Memory B cell (primary cell): ENCODE measurements around the gene PRPF8.
"Not testable (repeated sequence)": the region's sequence is repeated elsewhere in the genome, so short reads cannot be mapped to it uniquely, and the experiment has no call there.

Experiments
- ATAC-seq: fragments of 150-1000 bp; cut with Tn5 transposase; 2 replicates; pipeline ENCODE4 v1.10.0; 2021; ENCODE audit warnings: low read depth, mild to moderate bottlenecking, moderate library complexity
- DNase-seq, 2 donors: peaks; one replicate each; pipeline ENCODE4 v3.0.0; 2022; ENCODE audit warnings: low spot score in 2 of 2
- H3K27ac Mint-ChIP-seq: one replicate; pipeline ENCODE4 v1.8.0; 2022; ENCODE audit warnings: mild to moderate bottlenecking, moderate library complexity, mixed read lengths
- H3K27me3 Mint-ChIP-seq: one replicate; pipeline ENCODE4 v1.8.0; 2022; ENCODE audit warnings: mixed read lengths
- H3K36me3 Mint-ChIP-seq: one replicate; pipeline ENCODE4 v1.8.0; 2022; ENCODE audit warnings: mild to moderate bottlenecking, mixed read lengths
- H3K4me1 Mint-ChIP-seq: one replicate; pipeline ENCODE4 v1.8.0; 2022; ENCODE audit warnings: mixed read lengths
- H3K4me3 Mint-ChIP-seq: one replicate; pipeline ENCODE4 v1.8.0; 2022; ENCODE audit warnings: mild to moderate bottlenecking, moderate library complexity, mixed read lengths
- H3K9me3 Mint-ChIP-seq: one replicate; pipeline ENCODE4 v1.8.0; 2022; ENCODE audit warnings: mixed read lengths

Gene PRPF8

DNA sequence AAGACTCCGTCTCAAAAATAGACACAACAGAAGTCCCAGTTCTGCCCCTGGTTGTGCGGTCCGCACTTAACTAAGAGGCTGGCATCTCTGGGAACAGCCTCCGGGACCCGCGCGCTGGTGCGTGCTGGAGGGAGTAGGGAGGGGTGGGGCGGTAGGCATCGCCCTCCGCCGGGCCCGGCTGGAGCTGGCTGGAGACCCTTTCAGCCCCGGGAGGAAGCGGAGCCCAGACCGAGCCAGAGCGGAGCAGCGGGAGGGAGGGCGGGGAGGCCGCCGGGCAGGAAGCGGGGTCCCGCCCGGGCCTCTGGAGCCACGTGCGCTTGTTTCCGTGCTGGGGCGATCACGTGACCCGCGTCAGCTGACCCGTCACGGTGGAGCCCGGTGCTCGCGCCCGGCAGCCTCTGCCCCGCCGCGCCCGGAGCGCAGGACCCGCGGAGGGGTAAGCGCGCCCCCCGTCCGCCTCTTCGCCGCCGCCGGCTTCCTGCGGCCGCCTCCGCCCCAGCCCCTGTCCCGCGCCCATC, 39.7 kb upstream of the PRPF8 start, which contains the start of gene WDR81:
Gene WDR81, plus strand, starts transcription at position 354 of the 518 bp plus-strand sequence. CDS start 256 bp downstream, outside the sequence.
- no peaks in the 10 kb centered on the region for H3K27me3 Mint-ChIP-seq
- peak within 1 kb of the TSS; percentile 82 for H3K4me3 Mint-ChIP-seq
- peaks cover 22% of the 10 kb centered on the region for H3K4me1 Mint-ChIP-seq
- ATAC-seq, result peak; percentile 74
- DNase-seq, result peak; percentile 78 to 79
- peak within 1 kb of the TSS; percentile 96 for H3K27ac Mint-ChIP-seq
- H3K36me3 Mint-ChIP-seq, result peaks cover 7% of the 10 kb centered on the region
- no peaks in the 10 kb centered on the region for H3K9me3 Mint-ChIP-seq

DNA sequence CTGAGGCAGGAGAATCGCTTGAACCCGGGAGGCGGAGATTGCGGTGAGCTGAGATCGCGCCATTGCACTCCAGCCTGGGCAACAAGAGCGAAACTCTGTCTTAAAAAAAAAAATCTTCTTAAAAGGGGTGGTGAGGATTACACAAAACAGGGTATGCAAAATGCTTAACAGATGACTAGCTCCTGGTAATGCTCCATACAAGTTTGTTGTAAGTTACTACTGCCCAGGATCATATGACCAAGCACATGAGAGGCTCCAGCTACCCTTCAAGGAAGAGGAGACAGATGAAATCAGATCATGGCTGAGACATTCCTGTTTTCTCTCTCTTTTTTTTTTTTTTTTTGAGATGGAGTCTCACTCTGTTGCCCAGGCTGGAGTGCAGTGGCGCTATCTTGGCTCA, 37.4 kb upstream of the PRPF8 start:
- not testable (repeated sequence) for H3K9me3 Mint-ChIP-seq, DNase-seq, H3K36me3 Mint-ChIP-seq, ATAC-seq, H3K27me3 Mint-ChIP-seq
- Mint-ChIP-seq H3K27ac (peak overlapping the region; percentile 96), H3K4me1 (peaks cover 25% of the 10 kb centered on the region), H3K4me3 (peak overlapping the region; percentile 24)

DNA sequence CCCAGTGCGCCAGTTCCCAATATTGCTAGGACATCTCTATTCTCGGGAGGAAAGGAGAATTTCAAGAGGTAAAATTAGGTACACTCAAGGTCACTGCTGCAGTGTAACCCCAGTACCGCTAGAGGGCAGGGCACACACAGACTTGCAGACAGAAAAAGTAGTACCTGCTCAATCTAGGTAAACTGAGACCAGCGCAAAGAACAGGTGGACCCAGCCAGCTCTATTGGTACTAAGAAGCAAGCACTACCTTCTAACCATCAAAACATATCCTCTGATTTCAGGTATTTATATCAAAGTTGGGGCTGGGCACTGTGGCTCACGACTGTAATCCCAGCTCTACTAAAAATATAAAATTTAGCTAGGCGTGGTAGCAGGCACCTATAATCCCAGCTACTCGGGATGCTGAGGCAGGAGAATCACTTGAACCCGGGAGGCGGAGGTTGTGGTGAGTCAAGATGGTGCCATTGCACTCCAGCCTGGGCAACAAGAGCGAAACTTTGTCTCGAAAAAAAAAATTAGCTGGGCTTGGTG, 36.3 kb upstream of the PRPF8 start:
- Mint-ChIP-seq H3K36me3 (peaks cover 2% of the 10 kb centered on the region), H3K9me3 (no peaks in the 10 kb centered on the region), H3K27me3 (no peaks in the 10 kb centered on the region), H3K27ac (peak overlapping the region; percentile 53), H3K4me3 (no peak overlapping the region), H3K4me1 (peaks cover 28% of the 10 kb centered on the region)
- DNase-seq, result peak; percentile 64 to 67
- ATAC-seq, result no peak

DNA sequence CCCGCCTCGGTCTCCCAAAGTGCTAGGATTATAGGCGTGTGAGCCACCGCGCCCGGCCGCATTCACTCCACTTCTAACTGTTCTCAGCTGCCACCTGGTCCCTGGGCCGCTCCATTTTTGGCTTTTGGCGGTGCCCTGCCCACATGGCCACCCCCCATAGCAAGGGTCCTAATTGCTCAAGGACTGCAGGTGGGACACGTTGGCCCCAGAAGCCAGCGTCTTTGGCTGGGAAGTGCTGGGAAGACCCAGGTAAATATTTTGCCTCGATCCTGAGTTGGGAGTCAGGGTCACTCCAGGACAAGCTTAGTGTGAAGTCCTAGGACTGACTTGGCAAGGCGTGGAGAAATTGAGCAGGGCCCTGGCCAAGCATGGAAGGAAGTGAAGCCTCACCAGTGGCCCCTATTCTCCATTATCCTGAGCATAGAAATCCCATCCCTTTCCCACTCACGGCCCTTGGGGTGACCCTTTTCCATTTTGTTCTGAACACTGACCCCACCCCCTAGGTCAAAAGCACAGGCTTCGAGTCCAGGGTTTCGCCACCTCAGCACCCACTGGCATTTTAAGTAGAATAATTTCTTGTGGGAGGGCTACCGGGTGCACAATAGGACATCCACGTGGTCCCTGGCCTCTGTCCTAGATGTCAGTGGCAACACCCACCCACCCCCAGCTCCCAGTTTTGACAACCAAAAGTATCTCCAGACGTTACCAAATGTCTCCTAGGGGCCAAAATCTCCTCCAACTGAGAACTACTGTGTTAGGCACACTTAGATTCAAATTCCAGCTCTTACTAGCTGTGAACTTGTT, 33.9 kb upstream of the PRPF8 start:
- DNase-seq (no peak), ATAC-seq (no peak)
- H3K36me3 Mint-ChIP-seq, result no peaks in the 10 kb centered on the region
- peaks cover 5% of the 10 kb centered on the region for H3K27me3 Mint-ChIP-seq
- no peak overlapping the region for H3K4me3 Mint-ChIP-seq
- peaks cover 29% of the 10 kb centered on the region for H3K4me1 Mint-ChIP-seq
- no peak overlapping the region for H3K27ac Mint-ChIP-seq
- H3K9me3 Mint-ChIP-seq, result no peaks in the 10 kb centered on the region

DNA sequence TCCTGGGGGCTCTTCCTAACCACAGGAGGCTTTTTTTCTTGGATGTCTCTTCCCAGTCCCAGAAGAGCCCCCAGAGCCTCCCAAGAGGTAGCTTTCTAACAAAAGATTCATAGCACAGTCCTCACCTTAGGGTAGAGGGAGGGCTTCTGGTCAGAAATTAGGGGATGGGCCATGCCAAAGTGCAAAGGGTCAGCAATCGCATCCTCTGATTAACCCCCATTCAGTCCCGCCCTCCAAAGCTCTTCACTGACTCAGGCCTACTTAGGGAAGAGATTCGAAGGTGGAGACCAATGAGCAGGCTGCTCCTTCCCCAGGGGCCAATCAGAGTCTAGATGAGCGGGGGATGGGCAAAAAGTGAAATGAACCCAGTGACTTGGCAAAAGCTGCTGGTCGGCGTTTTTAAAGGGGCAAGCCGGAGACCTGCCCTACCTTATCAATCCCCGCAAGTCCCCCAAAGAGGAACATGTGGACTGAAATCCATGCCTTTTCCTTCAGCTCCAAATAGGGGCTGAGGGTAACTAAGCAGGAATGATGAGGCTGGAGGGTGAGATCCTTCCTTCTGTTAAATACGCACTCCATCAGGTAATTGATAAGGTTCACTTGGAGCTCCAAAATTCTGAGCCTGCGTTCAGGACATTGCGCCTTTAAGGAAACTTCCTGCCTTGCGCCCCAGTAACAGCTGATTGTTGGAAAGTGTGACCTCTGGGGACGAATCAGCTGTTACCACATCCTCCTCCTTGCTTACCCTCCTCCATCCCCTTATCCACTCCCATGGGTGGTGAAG, 32.4 kb upstream of the PRPF8 start:
- Mint-ChIP-seq H3K27ac (peak overlapping the region; percentile 94), H3K4me1 (peaks cover 22% of the 10 kb centered on the region), H3K36me3 (no peaks in the 10 kb centered on the region), H3K4me3 (peak overlapping the region; percentile 96), H3K27me3 (peaks cover 5% of the 10 kb centered on the region), H3K9me3 (no peaks in the 10 kb centered on the region)
- DNase-seq (peak; percentile 67 to 81), ATAC-seq (peak; percentile 46)

DNA sequence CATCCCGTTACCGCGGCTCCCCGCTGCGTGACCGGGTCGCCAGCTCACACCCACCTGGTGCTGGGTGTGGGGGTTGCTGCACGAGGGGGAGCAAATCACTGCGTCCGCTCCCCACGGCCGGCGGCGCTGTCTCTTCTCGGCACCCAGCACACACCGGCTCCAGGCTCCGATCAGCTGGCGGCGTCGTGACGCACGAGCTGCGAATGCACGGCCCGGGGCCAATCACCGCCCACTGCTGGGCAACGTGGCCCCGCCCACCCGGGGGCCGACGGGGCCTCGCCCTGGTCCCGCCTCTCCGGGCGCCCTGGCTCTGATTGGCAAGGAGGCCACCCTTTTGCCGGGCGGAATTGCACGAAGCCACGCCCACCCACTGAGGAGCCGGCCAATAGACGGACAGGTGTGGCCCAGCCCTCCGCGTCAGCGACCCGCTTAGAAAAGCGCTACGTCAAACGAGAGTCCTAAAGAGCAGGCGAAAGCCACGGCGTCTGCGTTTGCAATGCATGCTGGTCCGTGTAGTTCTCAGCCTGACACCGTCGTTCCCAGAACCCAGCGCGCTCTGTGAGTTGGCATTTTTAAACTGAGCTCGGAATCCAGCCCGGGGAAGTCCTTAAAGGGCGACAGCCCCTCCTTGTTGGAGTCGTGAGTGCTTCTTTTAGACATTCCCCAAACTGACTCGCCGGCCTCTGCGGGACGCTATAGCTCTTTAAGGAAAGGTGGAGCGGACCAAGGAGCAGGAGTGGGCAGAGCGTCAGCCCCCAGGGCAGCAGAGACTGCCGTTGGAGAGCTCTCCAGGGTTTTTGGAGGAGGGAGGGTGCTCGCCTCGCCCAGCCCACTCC, 31.6 kb upstream of the PRPF8 start:
- ATAC-seq (peak; percentile 80), DNase-seq (peak; percentile 98 to 100)
- no peaks in the 10 kb centered on the region for H3K36me3 Mint-ChIP-seq
- H3K9me3 Mint-ChIP-seq, result no peaks in the 10 kb centered on the region
- peaks cover 22% of the 10 kb centered on the region for H3K4me1 Mint-ChIP-seq
- peak overlapping the region; percentile 94 for H3K27ac Mint-ChIP-seq
- peak overlapping the region; percentile 96 for H3K4me3 Mint-ChIP-seq
- H3K27me3 Mint-ChIP-seq, result peaks cover 5% of the 10 kb centered on the region

DNA sequence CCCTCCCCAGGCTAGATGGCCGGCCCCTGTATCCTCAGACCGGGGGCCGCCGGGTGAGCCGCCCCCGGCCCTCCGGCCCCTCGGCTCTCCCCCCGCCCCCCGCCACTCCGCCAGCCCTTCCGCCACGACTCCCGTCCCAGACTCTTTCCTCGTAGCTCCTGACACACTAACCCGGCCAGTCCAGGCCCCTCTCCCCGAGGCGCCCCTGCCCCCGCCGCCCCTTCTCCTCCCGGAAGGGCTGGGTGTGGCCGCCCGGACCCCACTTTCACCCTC, 31.1 kb upstream of the PRPF8 start:
- ATAC-seq, result no peak
- peaks cover 21% of the 10 kb centered on the region for H3K4me1 Mint-ChIP-seq
- H3K4me3 Mint-ChIP-seq, result peak overlapping the region; percentile 96
- H3K27me3 Mint-ChIP-seq, result peaks cover 10% of the 10 kb centered on the region
- no peaks in the 10 kb centered on the region for H3K9me3 Mint-ChIP-seq
- peak overlapping the region; percentile 94 for H3K27ac Mint-ChIP-seq
- no peaks in the 10 kb centered on the region for H3K36me3 Mint-ChIP-seq
- no peak for DNase-seq

DNA sequence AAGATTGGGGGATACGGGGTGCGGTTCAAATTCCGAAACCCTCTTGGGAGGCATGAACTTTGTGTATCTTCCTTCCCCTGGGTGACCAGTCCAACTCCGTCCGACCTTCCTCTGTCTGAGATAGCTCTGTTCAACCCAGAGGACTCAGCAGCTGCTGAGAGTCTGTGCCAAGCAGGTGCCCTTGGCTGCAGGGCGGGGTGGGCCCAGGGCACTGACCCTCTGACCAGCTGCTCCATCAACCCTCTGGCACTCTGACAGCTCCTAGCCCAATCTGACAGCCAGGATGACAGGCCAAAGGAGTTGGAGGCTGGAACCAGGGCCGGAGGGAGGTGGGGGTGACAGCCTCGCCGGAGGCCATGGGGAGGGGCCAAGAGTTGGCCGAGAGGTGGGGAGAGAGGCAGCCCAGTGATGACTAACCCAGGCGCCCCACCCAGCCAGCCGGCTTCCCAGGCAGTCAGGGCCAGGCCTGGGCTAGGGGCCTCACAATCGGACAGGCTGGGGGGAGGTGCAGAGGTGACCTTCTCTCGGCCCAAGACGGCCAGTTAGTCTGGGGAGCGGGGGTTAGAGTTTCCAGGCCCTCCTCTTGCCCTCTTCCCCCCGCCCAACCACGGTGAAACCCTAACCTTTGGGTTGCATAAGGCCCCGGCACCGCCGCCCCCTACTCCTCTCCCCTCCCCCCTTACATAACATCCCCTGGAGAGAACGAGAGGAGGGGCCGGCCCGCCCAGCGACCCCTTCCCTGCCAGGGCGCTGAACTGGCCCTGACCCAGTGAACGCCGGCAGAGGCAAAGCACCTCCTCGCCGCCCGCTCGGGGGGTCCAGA, 30.5 kb upstream of the PRPF8 start:
- peak overlapping the region; percentile 15 for H3K27ac Mint-ChIP-seq
- peaks cover 13% of the 10 kb centered on the region for H3K27me3 Mint-ChIP-seq
- no peaks in the 10 kb centered on the region for H3K36me3 Mint-ChIP-seq
- DNase-seq (peak in 1 of 2 donors; percentile 33), ATAC-seq (no peak)
- H3K4me1 Mint-ChIP-seq, result peaks cover 24% of the 10 kb centered on the region
- no peaks in the 10 kb centered on the region for H3K9me3 Mint-ChIP-seq
- H3K4me3 Mint-ChIP-seq, result peak overlapping the region; percentile 11

DNA sequence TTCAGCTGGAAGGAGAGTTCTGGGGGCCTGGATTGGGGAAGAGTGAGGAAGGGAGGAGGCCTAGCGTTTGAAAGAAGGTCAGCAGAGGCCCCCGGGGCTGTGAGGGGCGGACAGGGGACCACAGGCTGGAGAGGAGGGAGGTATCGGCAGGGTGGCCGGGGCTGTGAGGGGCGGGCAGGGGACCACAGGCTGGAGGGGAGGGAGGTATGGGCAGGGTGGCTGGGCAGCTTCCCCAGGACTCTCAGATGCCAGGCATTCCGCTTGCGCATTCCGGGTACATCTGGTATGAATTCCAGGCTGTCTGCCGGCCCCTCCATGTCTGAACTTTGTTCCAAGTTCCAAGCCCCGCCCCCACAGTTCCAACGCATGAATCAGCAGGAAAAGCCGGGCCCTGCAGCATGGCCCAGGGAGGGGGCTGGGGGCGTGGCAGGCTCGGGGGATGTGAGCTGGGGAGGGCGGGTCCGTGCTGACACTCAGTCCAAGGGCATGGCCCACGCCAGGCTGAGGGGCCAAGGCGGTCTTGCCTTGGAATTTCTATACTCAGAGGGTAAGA, 29.8 kb upstream of the PRPF8 start:
- peak overlapping the region; percentile 76 for H3K4me3 Mint-ChIP-seq
- peaks cover 24% of the 10 kb centered on the region for H3K4me1 Mint-ChIP-seq
- H3K27ac Mint-ChIP-seq, result no peak overlapping the region
- peaks cover 13% of the 10 kb centered on the region for H3K27me3 Mint-ChIP-seq
- H3K9me3 Mint-ChIP-seq, result no peaks in the 10 kb centered on the region
- ATAC-seq (no peak), DNase-seq (no peak)
- H3K36me3 Mint-ChIP-seq, result no peaks in the 10 kb centered on the region

DNA sequence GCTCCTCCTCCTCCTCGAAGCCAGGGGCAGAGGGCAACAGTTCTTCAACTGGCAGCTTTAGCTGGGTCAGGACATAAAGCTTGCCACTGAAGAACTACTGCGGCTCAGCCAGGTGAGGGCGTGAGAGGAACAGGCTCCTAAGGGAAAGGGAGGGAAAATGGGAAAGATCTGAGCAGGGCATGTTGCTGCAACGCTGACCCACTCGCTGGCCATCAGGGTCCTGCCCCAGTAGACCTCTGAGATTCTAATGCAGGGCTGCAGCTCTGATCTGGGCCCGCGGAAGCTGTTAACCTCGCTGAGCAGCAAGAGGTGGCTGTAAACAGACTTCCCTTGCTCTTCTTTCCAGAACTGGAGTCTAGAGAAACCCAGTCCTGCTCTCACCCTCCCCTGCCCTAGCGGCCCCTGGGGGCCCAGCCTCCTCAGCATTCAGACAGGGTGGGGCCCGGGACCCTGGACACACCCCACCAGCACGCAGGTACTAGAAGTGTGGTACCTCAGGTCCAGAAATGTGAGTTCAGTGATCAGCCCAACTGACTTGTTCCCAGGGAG, 29.3 kb upstream of the PRPF8 start:
- H3K36me3 Mint-ChIP-seq, result no peaks in the 10 kb centered on the region
- H3K27ac Mint-ChIP-seq, result no peak overlapping the region
- H3K9me3 Mint-ChIP-seq, result no peaks in the 10 kb centered on the region
- H3K4me3 Mint-ChIP-seq, result peak overlapping the region; percentile 76
- peaks cover 13% of the 10 kb centered on the region for H3K27me3 Mint-ChIP-seq
- ATAC-seq (no peak), DNase-seq (no peak)
- H3K4me1 Mint-ChIP-seq, result peaks cover 24% of the 10 kb centered on the region

DNA sequence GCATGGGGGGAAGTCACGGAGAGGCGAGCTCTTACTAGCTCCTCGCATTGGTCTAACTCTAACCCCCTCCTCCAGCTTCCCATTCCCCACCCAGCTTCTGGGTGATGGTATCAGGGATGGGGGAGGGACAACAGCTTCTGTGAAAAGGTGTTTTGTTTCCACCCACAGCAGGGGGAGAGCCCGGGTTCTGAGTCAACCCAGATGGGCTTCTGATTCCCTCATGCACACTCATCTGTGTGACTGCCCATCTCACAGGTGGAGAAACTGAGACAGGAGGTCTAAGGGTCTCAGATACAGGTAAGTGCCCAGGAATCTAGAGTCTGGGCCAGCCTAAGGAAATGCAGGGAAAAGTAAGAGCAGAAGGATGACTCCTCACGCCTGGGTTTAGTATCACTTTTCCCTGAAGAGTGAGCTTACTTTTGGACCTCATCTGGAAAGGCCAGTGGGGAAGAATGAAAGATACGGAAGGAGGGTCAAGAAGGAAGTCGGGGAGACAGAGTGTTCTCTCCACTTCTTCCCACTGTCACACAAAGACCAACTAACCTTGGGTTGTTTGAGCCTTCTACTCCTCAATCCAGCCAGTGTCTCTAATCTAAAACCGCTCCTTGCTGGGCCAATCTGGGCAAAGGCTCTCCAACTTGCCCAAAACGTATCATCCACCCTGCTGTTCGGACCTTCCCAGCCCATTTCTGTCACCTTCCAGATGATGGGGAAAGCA, 28.7 kb upstream of the PRPF8 start:
- ATAC-seq, result no peak
- H3K4me3 Mint-ChIP-seq, result no peak overlapping the region
- peaks cover 16% of the 10 kb centered on the region for H3K27me3 Mint-ChIP-seq
- no peaks in the 10 kb centered on the region for H3K36me3 Mint-ChIP-seq
- no peaks in the 10 kb centered on the region for H3K9me3 Mint-ChIP-seq
- H3K4me1 Mint-ChIP-seq, result peaks cover 23% of the 10 kb centered on the region
- no peak for DNase-seq
- no peak overlapping the region for H3K27ac Mint-ChIP-seq

DNA sequence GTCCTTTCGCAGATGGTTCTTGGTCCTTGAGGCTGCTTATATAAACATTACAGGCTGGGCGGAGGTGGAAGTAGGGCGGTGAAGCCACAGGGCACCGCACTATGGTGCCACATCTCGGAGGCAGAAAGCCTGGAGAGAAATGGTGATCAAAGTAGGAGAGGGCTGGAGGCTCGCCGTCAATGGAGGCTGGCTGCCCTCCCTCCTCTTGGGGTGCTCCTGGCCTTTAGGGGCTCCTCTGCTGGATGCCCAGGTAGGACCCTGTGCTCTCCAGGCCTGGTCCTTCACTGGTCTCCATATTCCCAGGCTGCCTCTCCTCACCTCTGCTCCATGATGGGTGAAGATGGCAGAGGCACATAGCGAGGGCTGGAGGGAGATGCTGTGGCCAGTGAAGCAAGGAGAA, 27.6 kb upstream of the PRPF8 start:
- Mint-ChIP-seq H3K4me3 (no peak overlapping the region), H3K4me1 (peaks cover 16% of the 10 kb centered on the region), H3K9me3 (no peaks in the 10 kb centered on the region), H3K27me3 (peaks cover 22% of the 10 kb centered on the region), H3K27ac (no peak overlapping the region), H3K36me3 (no peaks in the 10 kb centered on the region)
- ATAC-seq (no peak), DNase-seq (no peak)
